Raji (cell line): Measurements from ENCODE around the gene RAB11FIP4.

Source experiments
- POLR2A ChIP-seq: IDR thresholded peaks from 2 replicates; pipeline ENCODE4 v1.6.1; 2011; ENCODE audit warnings: low read depth, low read length, control low read depth; ENCODE audit not compliant: insufficient read depth

RAB11FIP4 gene

GRCh38 chr17:31570231-31570630 lies 178.8 kb downstream of the RAB11FIP4 start:
- no peak for TF ChIP-seq POLR2A

- no peak for TF ChIP-seq POLR2A
These were observed 179.7 kb downstream of the RAB11FIP4 start for GRCh38 chr17:31570951-31571892.

DNA sequence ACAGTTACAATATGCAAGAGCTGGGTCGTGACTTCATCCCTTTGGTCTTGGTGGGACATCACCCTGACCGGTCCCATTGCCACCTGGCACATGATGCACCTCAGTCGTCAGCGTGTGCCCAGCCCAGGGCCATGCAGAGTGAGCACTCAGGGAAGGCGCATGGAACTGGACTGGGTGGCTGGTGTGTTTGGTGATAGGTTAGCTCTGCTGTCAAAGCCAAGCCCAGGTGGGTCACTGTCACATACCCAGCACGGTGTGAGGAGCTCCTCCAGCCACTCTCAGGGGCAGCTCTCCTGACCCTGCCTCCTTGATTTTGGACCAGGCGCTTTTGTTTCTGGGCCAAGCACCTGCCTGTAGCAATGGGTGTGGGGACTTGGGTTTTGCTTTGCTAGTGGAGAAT lies 180.9 kb downstream of the RAB11FIP4 start:
- no peak for TF ChIP-seq POLR2A

- no peak for TF ChIP-seq POLR2A
These were observed 181.6 kb downstream of the RAB11FIP4 start for GRCh38 chr17:31573047-31573446.

DNA sequence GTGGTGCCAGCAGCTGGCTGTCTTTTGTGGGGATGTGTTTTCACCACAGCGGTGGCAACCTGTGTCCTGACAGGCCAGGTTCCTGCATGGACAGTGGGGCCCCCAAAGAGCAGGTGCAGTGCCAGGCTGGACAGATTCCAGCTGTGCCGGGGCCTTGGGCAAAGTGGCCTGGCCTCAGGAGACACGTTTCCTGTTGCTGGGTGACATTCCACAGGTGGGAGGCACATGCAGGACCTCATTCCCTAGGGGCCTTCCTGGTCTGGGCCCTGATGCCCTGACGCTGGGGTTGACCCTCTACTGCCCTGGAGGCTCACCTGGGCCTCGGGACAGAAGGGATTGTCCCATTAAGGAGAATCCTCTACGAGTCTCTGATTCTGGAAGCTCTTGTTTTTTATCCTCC lies 182.4 kb downstream of the RAB11FIP4 start:
- no peak for TF ChIP-seq POLR2A

DNA sequence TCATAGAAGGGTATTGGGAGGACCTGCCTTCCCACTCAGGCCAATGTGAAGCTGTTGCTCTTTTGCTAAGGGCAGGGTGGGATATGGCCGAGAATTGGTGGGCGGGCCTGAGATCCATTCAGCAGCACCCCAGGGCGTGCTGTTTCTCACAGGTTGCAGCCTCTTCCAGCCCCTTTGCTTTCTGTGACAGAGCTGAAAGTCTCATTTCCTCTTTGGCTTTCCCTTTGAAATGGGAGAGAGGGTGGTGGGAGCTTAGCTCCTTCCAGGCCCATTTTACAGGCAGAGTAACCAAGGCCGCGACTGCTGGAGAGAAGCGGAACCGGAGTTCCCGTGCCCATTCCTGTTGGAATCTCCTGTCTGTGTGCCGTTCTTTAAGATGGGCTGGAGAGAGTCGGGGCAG lies 183.0 kb downstream of the RAB11FIP4 start:
- TF ChIP-seq POLR2A = no peak

DNA sequence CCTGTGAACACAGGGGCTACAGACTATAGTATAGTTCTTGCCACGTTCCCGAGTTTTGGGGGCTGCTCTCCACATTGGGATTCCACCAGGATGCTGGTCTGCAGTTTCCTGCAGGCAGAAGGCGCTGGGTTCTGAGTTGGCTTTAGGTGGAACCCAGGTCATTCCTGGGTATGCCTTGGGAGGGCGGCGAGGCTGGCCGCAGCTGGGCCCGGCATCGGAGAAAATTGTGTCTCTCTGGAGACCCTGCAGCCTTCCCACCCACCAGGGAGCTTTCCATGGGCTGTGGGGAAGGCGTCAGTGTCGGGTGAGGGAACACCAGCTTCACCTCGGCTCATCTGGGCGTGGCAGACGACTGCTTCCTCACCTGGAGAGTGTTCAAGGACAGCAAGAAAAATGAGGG lies 183.6 kb downstream of the RAB11FIP4 start:
- TF ChIP-seq POLR2A = no peak

- no peak for TF ChIP-seq POLR2A
These were observed 187.8 kb downstream of the RAB11FIP4 start for GRCh38 chr17:31579265-31579664.

- TF ChIP-seq POLR2A = no peak
These were observed 188.8 kb downstream of the RAB11FIP4 start for GRCh38 chr17:31580316-31580705.

GRCh38 chr17:31580706-31581490 lies 189.4 kb downstream of the RAB11FIP4 start:
- no peak for TF ChIP-seq POLR2A

GRCh38 chr17:31581491-31581890 lies 190.0 kb downstream of the RAB11FIP4 start:
- no peak for TF ChIP-seq POLR2A

- no peak for TF ChIP-seq POLR2A
These were observed 190.9 kb downstream of the RAB11FIP4 start for GRCh38 chr17:31582151-31582907.

DNA sequence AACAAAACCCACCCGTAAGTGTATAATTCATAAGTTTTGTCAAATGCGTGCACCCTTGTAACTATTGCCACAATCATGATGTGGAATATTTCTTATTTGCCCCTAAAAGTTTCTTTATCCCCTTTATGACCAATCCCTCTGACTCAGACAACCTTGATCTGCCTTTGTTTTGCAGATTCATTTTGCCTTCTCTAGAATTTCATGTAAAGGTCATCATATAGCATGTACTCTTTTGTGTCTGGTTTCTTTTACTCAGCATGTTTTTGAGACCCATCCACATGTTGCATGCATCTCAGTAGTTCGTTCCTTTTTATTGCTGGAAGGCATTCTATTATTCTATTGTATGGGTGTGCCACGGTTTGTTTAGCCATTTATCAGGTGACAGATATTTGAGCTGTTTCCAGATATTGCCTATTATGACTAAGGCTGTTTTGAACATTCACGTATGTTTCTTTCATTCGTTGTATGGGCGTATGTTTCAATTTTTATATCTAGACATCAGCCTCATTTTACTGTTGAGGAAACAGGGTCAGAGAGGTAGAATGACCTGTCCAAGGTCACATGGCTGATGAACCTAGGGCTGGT lies 192.4 kb downstream of the RAB11FIP4 start:
- TF ChIP-seq POLR2A = no peak

- TF ChIP-seq POLR2A = no peak
These were observed 193.2 kb downstream of the RAB11FIP4 start for GRCh38 chr17:31584438-31585279.

DNA sequence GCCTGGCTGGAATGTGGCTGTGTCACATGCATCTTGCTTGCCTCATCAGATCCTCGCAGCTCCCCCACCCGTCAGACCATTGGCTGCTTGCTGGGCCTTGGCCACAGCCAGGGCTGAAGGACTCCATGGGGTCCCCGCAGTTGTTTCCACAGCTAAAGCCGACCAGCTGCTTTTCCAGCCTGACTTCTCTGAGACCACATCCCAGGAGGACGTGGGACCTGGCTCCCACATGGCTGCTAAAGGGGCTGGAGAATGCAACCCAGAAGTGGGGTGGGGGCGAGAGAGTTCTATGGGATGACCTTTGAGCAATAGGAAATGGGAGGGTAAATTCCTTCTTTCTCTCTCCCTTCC lies 193.8 kb downstream of the RAB11FIP4 start:
- no peak for TF ChIP-seq POLR2A

- no peak for TF ChIP-seq POLR2A
These were observed 195.5 kb downstream of the RAB11FIP4 start for GRCh38 chr17:31586946-31587345.
